Astrocyte (in vitro differentiated cells and primary cell): ENCODE data around the gene PDLIM5. TPM values are rescaled to one million over a fixed set of nuclear protein-coding genes. Genes with fewer than 3 reads are reported as not detected.
A peak's percentile ranks its signal among the peaks of the same experiment; 100 is the strongest.

Experiments used
- DNase-seq: peaks from one replicate; pipeline ENCODE4 v3.0.0-alpha.2; 2010; ENCODE audit warnings: low read depth
- FAIRE-seq: peaks from 2 replicates; lab custom pipeline; 2011; peaks lifted over from hg19 to GRCh38; lab: Jason Lieb, UNC
- H2AFZ ChIP-seq: 2 replicates; pipeline ENCODE4 v1.6.0; 2012; ENCODE audit warnings: low read depth, low read length, inconsistent platforms
- H3K27ac ChIP-seq: 2 replicates; pipeline ENCODE4 v1.5.1; 2011; ENCODE audit warnings: low read depth, low read length, inconsistent platforms
- H3K27me3 ChIP-seq: 2 replicates; pipeline ENCODE4 v1.6.0; 2011; ENCODE audit warnings: low read length, inconsistent platforms; ENCODE audit not compliant: insufficient read depth
- H3K36me3 ChIP-seq: 2 replicates; pipeline ENCODE4 v1.5.1; 2011; ENCODE audit warnings: low read length, inconsistent platforms; ENCODE audit not compliant: insufficient read depth
- H3K4me1 ChIP-seq: 2 replicates; pipeline ENCODE4 v1.5.1; 2011; ENCODE audit warnings: low read length, inconsistent platforms; ENCODE audit not compliant: insufficient read depth
- H3K4me2 ChIP-seq: 2 replicates; pipeline ENCODE4 v1.6.0; 2012; ENCODE audit warnings: low read length, inconsistent platforms
- H3K4me3 ChIP-seq: 2 replicates; pipeline ENCODE4 v1.5.1; 2011; ENCODE audit warnings: low read depth, mild to moderate bottlenecking, low read length, inconsistent platforms; ENCODE audit not compliant: insufficient read depth
- H3K79me2 ChIP-seq: 2 replicates; pipeline ENCODE4 v1.6.0; 2012; ENCODE audit warnings: mild to moderate bottlenecking, low read length, inconsistent platforms; ENCODE audit not compliant: insufficient read depth
- H3K9ac ChIP-seq: 2 replicates; pipeline ENCODE4 v1.6.0; 2012; ENCODE audit warnings: mild to moderate bottlenecking, low read length, inconsistent platforms
- H3K9me3 ChIP-seq: 2 replicates; pipeline ENCODE4 v1.5.1; 2012; ENCODE audit warnings: low read depth, mild to moderate bottlenecking, low read length, inconsistent platforms; ENCODE audit not compliant: insufficient read depth
- H4K20me1 ChIP-seq: 2 replicates; pipeline ENCODE4 v1.6.0; 2012; ENCODE audit warnings: low read length, inconsistent platforms; ENCODE audit not compliant: insufficient read depth
- H3K27ac Mint-ChIP-seq: one replicate; pipeline ENCODE4 v1.8.0; 2021; ENCODE audit warnings: mild to moderate bottlenecking, mixed read lengths; ENCODE audit not compliant: unreplicated experiment
- H3K27me3 Mint-ChIP-seq: one replicate; pipeline ENCODE4 v1.8.0; 2021; ENCODE audit warnings: low read depth, mixed read lengths; ENCODE audit not compliant: unreplicated experiment
- H3K36me3 Mint-ChIP-seq: one replicate; pipeline ENCODE4 v1.8.0; 2021; ENCODE audit warnings: low read depth, mixed read lengths; ENCODE audit not compliant: unreplicated experiment
- H3K4me1 Mint-ChIP-seq: one replicate; pipeline ENCODE4 v1.8.0; 2021; ENCODE audit warnings: low read depth, mixed read lengths; ENCODE audit not compliant: unreplicated experiment
- H3K4me3 Mint-ChIP-seq: one replicate; pipeline ENCODE4 v1.8.0; 2021; ENCODE audit warnings: mild to moderate bottlenecking, moderate library complexity, mixed read lengths; ENCODE audit not compliant: unreplicated experiment
- H3K9me3 Mint-ChIP-seq: one replicate; pipeline ENCODE4 v1.8.0; 2021; ENCODE audit warnings: mild to moderate bottlenecking, mixed read lengths; ENCODE audit not compliant: unreplicated experiment
- EZH2 ChIP-seq: IDR thresholded peaks from 2 replicates; pipeline ENCODE4 v1.6.1; 2012; ENCODE audit warnings: mild to moderate bottlenecking, low read length, inconsistent platforms; ENCODE audit not compliant: insufficient read depth
- total RNA-seq: library from RNA; stranded (reverse); gene quantifications from 2 replicates; pipeline ENCODE4 v1.2.1, GENCODE V29; 2021
- TF ChIP-seq, protein P1 (sequence below): IDR thresholded peaks from 2 replicates; pipeline ENCODE4 v1.5.1; 2011; ENCODE audit warnings: low read depth, mild to moderate bottlenecking, inconsistent platforms, low read length, moderate library complexity; ENCODE audit not compliant: insufficient read depth

Gene PDLIM5
- total RNA-seq, 1 donor from 2014 or later, result 181 TPM

DNA sequence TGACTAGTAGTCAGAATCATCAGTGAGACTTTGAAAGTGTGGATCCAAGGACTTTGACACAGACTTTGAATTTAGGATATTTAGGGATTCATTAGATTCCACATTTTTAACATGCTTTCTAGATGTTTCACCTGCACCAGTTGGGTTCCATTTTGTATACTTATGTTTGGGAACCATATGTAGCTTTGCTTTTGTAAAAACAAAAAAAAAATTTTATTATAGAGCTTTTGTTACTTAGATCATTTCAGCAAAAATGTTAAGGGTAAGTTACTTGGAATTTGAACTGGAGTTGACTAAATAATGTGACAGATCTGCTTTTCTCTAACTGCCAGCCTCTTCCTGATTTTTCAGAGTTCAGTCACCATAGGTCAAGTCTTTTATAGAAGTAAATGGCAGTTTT, 14.6 kb downstream of the PDLIM5 start:
- Mint-ChIP-seq H3K36me3 (peaks cover 10% of the 10 kb centered on the region), H3K27ac (no peak overlapping the region), H3K9me3 (no peaks in the 10 kb centered on the region), H3K27me3 (no peaks in the 10 kb centered on the region), H3K4me3 (no peak overlapping the region), H3K4me1 (peaks cover 21% of the 10 kb centered on the region)
- peaks cover 81% of the 10 kb centered on the region for H4K20me1 ChIP-seq
- H3K79me2 ChIP-seq, result peaks cover 100% of the 10 kb centered on the region
- no peaks in the 10 kb centered on the region for H3K9me3 ChIP-seq
- no peak overlapping the region for H3K4me3 ChIP-seq
- TF ChIP-seq, protein P1, sequence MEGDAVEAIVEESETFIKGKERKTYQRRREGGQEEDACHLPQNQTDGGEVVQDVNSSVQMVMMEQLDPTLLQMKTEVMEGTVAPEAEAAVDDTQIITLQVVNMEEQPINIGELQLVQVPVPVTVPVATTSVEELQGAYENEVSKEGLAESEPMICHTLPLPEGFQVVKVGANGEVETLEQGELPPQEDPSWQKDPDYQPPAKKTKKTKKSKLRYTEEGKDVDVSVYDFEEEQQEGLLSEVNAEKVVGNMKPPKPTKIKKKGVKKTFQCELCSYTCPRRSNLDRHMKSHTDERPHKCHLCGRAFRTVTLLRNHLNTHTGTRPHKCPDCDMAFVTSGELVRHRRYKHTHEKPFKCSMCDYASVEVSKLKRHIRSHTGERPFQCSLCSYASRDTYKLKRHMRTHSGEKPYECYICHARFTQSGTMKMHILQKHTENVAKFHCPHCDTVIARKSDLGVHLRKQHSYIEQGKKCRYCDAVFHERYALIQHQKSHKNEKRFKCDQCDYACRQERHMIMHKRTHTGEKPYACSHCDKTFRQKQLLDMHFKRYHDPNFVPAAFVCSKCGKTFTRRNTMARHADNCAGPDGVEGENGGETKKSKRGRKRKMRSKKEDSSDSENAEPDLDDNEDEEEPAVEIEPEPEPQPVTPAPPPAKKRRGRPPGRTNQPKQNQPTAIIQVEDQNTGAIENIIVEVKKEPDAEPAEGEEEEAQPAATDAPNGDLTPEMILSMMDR, result no peak
- TF ChIP-seq EZH2, result no peak
- FAIRE-seq, result no peak
- DNase-seq, result no peak
- no peak overlapping the region for H3K27ac ChIP-seq
- H3K9ac ChIP-seq, result no peak overlapping the region
- peaks cover 4% of the 10 kb centered on the region for H3K4me1 ChIP-seq
- no peaks in the 10 kb centered on the region for H3K27me3 ChIP-seq
- peaks cover 6% of the 10 kb centered on the region for H3K36me3 ChIP-seq
- no peak overlapping the region for H3K4me2 ChIP-seq
- no peak overlapping the region for H2AFZ ChIP-seq

DNA sequence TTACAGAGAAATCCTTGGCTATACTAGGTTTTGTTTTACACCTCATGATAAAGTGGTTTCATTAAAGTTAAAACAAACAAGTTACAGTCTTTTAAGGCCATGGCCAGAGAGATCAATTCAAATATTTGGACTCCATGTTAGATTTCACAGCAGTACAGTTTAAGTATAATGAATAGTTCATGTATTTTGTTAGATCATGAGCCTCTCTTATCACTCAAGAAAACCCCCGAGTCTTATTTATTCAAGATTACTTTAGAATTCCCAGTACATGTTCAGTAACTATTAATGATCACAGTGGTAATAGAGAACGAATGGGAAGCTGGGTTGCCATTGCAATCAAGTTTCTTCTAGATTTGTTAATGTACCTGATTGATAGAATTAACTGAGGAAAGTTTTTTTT, 15.2 kb downstream of the PDLIM5 start:
- DNase-seq, result no peak
- Histone ChIP-seq H3K36me3 (peaks cover 6% of the 10 kb centered on the region), H3K27ac (no peak overlapping the region), H3K9me3 (no peaks in the 10 kb centered on the region), H4K20me1 (peaks cover 77% of the 10 kb centered on the region), H2AFZ (no peak overlapping the region), H3K79me2 (peaks cover 100% of the 10 kb centered on the region), H3K4me1 (peaks cover 4% of the 10 kb centered on the region), H3K4me2 (no peak overlapping the region), H3K9ac (no peak overlapping the region), H3K27me3 (no peaks in the 10 kb centered on the region), H3K4me3 (no peak overlapping the region)
- H3K9me3 Mint-ChIP-seq, result no peaks in the 10 kb centered on the region
- no peaks in the 10 kb centered on the region for H3K27me3 Mint-ChIP-seq
- H3K36me3 Mint-ChIP-seq, result peaks cover 10% of the 10 kb centered on the region
- TF ChIP-seq EZH2, result no peak
- TF ChIP-seq, protein P1, result no peak
- H3K27ac Mint-ChIP-seq, result no peak overlapping the region
- no peak overlapping the region for H3K4me3 Mint-ChIP-seq
- H3K4me1 Mint-ChIP-seq, result peaks cover 21% of the 10 kb centered on the region
- no peak for FAIRE-seq

DNA sequence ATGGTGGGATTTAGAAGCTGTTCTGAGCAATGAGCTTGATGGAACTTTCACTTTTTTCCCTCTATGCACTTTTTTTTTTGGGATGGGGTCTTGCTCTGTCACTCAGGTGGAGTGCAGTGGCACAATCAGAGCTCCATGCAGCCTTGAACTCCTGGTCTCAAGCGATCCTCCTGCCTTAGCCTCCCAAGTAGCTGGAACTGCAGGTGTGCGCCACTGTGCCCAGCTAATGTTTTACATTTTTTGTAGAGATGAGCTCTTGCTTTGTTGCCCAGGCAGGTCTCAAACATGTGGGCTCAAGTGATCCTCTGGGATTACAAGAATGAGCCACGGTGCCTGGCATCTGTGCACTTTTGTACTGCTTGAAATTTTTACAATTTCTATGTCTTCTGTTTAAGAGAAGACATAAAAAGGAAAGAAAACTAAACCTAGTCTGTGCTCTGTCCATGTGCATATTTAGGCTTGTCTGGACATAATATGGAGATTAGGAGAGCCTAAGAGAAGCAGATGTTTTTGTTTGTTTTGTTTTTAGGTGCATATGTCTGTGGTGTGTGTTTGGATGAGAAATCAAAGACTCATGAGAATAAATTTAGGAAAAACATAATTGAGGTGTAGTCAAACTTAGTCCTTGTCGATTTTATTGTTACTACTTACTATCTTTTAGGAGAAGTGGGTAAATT, 16.5 kb downstream of the PDLIM5 start:
- Histone ChIP-seq H3K36me3 (peaks cover 3% of the 10 kb centered on the region), H3K4me3 (no peak overlapping the region), H3K27me3 (no peaks in the 10 kb centered on the region), H3K27ac (no peak overlapping the region), H3K9ac (no peak overlapping the region), H3K4me2 (no peak overlapping the region), H4K20me1 (peaks cover 77% of the 10 kb centered on the region), H2AFZ (no peak overlapping the region), H3K9me3 (no peaks in the 10 kb centered on the region), H3K4me1 (peaks cover 11% of the 10 kb centered on the region), H3K79me2 (peaks cover 100% of the 10 kb centered on the region)
- TF ChIP-seq EZH2, result no peak
- TF ChIP-seq, protein P1, result no peak
- DNase-seq (no peak), FAIRE-seq (peak; percentile 23)
- H3K4me3 Mint-ChIP-seq, result no peak overlapping the region
- peaks cover 11% of the 10 kb centered on the region for H3K36me3 Mint-ChIP-seq
- peaks cover 24% of the 10 kb centered on the region for H3K4me1 Mint-ChIP-seq
- H3K27ac Mint-ChIP-seq, result peak overlapping the region; percentile 30
- no peaks in the 10 kb centered on the region for H3K27me3 Mint-ChIP-seq
- H3K9me3 Mint-ChIP-seq, result no peaks in the 10 kb centered on the region
